Measurements from ENCODE around the gene USP32.

The USP32 gene

GRCh38 chr17:60154616-60155426 lies 237.1 kb downstream of the USP32 start:
- Histone ChIP-seq H2AFZ (no peak overlapping the region), H3K27me3 (ENCODE audit: control insufficient read depth, insufficient read depth, low read length) (no peaks in the 10 kb centered on the region), H3K27ac (no peak overlapping the region), H3K36me3 (ENCODE audit: control insufficient read depth, insufficient read depth, low read length) (no peaks in the 10 kb centered on the region), H3K79me2 (no peaks in the 10 kb centered on the region), H3K4me1 (no peaks in the 10 kb centered on the region), H3K9ac (no peak overlapping the region), H3K4me2 (ENCODE audit: low read length) (no peak overlapping the region), H3K4me3 (ENCODE audit: low read depth, low read length) (no peak overlapping the region), H3K9me3 (ENCODE audit: control insufficient read depth, low read length) (no peaks in the 10 kb centered on the region)
- TF ChIP-seq, protein P1, sequence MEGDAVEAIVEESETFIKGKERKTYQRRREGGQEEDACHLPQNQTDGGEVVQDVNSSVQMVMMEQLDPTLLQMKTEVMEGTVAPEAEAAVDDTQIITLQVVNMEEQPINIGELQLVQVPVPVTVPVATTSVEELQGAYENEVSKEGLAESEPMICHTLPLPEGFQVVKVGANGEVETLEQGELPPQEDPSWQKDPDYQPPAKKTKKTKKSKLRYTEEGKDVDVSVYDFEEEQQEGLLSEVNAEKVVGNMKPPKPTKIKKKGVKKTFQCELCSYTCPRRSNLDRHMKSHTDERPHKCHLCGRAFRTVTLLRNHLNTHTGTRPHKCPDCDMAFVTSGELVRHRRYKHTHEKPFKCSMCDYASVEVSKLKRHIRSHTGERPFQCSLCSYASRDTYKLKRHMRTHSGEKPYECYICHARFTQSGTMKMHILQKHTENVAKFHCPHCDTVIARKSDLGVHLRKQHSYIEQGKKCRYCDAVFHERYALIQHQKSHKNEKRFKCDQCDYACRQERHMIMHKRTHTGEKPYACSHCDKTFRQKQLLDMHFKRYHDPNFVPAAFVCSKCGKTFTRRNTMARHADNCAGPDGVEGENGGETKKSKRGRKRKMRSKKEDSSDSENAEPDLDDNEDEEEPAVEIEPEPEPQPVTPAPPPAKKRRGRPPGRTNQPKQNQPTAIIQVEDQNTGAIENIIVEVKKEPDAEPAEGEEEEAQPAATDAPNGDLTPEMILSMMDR (IDR thresholded peaks at IDR 0.05), result no peak

GRCh38 chr17:60153606-60154390 lies 238.1 kb downstream of the USP32 start:
- Histone ChIP-seq H3K4me3 (ENCODE audit: low read depth, low read length) (no peak overlapping the region), H3K79me2 (no peaks in the 10 kb centered on the region), H3K36me3 (ENCODE audit: control insufficient read depth, insufficient read depth, low read length) (no peaks in the 10 kb centered on the region), H3K27ac (peak overlapping the region; percentile 29), H3K9me3 (ENCODE audit: control insufficient read depth, low read length) (no peaks in the 10 kb centered on the region), H3K9ac (no peak overlapping the region), H3K4me1 (no peaks in the 10 kb centered on the region), H3K4me2 (ENCODE audit: low read length) (no peak overlapping the region), H2AFZ (no peak overlapping the region), H3K27me3 (ENCODE audit: control insufficient read depth, insufficient read depth, low read length) (no peaks in the 10 kb centered on the region)
- TF ChIP-seq, protein P1 (IDR thresholded peaks at IDR 0.05), result no peak

DNA sequence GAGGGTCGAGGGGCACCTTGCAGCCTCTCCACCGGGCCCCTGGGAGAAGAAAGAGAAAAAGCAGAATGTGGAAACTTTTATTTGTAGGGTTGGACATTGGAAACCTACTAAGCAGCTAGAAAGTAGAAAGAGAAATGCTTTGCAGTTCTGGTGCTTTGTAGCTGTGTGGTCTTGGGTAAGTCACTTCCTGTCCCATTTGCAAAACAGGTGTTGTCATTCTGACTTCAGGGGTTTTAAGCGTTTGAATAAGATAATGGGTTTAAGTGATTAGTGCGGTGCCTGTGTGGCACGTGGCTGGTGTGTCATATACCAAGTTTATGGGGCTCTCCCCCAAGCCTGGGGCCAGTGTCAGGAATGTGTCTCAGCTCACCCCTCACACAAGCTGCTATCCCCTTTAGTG lies 240.6 kb downstream of the USP32 start:
- H2AFZ ChIP-seq, result no peak overlapping the region
- H3K27ac ChIP-seq, result no peak overlapping the region
- no peaks in the 10 kb centered on the region for H3K4me1 ChIP-seq
- no peaks in the 10 kb centered on the region for H3K27me3 ChIP-seq (ENCODE audit: control insufficient read depth, insufficient read depth, low read length)
- TF ChIP-seq, protein P1 (IDR thresholded peaks at IDR 0.05), result no peak
- H3K9me3 ChIP-seq (ENCODE audit: control insufficient read depth, low read length), result no peaks in the 10 kb centered on the region
- H3K4me2 ChIP-seq (ENCODE audit: low read length), result no peak overlapping the region
- no peak overlapping the region for H3K9ac ChIP-seq
- no peaks in the 10 kb centered on the region for H3K36me3 ChIP-seq (ENCODE audit: control insufficient read depth, insufficient read depth, low read length)
- H3K4me3 ChIP-seq (ENCODE audit: low read depth, low read length), result no peak overlapping the region
- H3K79me2 ChIP-seq, result no peaks in the 10 kb centered on the region

DNA sequence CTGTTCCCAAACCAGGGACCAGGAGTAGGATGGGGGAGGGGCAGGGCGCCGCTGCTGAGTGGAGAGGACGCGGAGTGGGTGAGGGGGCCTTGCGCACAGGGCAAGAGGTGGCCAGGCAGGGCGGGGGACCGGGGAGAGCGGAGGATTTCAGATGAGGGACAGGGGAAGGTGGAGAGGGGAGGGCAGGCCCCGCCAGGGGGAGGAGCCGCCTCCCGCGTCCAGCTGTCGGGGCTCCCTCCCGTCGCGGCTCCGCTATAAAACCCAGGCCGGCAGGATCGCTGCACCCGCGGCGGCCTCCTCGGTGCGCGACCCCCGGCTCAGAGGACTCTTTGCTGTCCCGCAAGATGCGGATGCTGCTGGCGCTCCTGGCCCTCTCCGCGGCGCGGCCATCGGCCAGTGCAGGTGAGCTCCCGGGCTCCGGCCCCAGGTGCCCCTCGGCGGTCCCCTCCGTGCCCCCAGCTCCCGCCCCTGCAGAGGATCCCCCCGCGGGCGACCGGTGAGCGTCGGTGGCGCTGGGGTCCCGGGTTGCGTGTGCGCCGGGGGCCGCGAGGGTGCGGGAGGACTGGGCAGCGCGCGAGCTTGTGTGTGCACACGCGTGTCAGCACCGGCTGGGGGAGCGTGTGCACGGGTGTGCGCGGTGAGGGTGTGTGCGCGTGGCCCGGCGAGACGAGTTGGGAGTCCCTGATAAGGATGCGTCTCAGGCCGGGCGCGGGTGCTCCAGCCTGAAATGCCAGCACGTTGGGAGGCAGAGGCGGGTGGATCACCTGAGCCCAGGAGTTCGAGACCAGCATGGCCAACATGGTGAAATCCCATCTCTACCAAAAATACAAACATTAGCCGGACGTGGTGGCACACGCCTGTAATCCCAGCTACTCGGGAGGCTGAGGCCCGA lies 242.0 kb downstream of the USP32 start, which contains the start of gene CA4:
Gene CA4, plus strand, starts transcription at position 283 of the 892 bp plus-strand sequence. Its CDS starts 62 bp downstream, at position 345.
- H3K9me3 ChIP-seq (ENCODE audit: control insufficient read depth, low read length), result no peaks in the 10 kb centered on the region
- H3K27me3 ChIP-seq (ENCODE audit: control insufficient read depth, insufficient read depth, low read length), result no peaks in the 10 kb centered on the region
- TF ChIP-seq, protein P1 (IDR thresholded peaks at IDR 0.05), result no peak
- peak within 1 kb of the TSS; percentile 11 for H3K4me3 ChIP-seq (ENCODE audit: low read depth, low read length)
- H3K4me1 ChIP-seq, result no peaks in the 10 kb centered on the region
- no peak within 1 kb of the TSS for H3K9ac ChIP-seq
- H3K36me3 ChIP-seq (ENCODE audit: control insufficient read depth, insufficient read depth, low read length), result no peaks in the 10 kb centered on the region
- H3K4me2 ChIP-seq (ENCODE audit: low read length), result no peak within 1 kb of the TSS
- no peak within 1 kb of the TSS for H3K27ac ChIP-seq
- H2AFZ ChIP-seq, result peak within 1 kb of the TSS; percentile 73
- no peaks in the 10 kb centered on the region for H3K79me2 ChIP-seq

All from parathyroid adenoma (tissue), 2 donors.